ENCODE data around the gene GSK3B.

The GSK3B gene

GRCh38 chr3:119858957-119859356 is 235.3 kb downstream of the GSK3B start:
- no peak for TF ChIP-seq CTCF (IDR thresholded peaks at IDR 0.05; ENCODE audit: low read depth, low read length)
- Histone ChIP-seq H3K4me1 (no peaks in the 10 kb centered on the region), H3K36me3 (peaks cover 34% of the 10 kb centered on the region), H3K27me3 (no peaks in the 10 kb centered on the region), H3K9me3 (no peaks in the 10 kb centered on the region; the same call in none of the 2 replicates), H3K4me3 (ENCODE audit: low read depth, low read length) (no peak overlapping the region)
- no peak for DNase-seq

GRCh38 chr3:119856695-119857094 is 237.6 kb downstream of the GSK3B start:
- H3K9me3 ChIP-seq, result no peaks in the 10 kb centered on the region; the same call in none of the 2 replicates
- H3K36me3 ChIP-seq, result peaks cover 22% of the 10 kb centered on the region
- no peak overlapping the region for H3K4me3 ChIP-seq (ENCODE audit: low read depth, low read length)
- TF ChIP-seq CTCF (IDR thresholded peaks at IDR 0.05; ENCODE audit: low read depth, low read length), result no peak
- DNase-seq, result no peak
- no peaks in the 10 kb centered on the region for H3K4me1 ChIP-seq
- H3K27me3 ChIP-seq, result no peaks in the 10 kb centered on the region

- Histone ChIP-seq H3K4me1 (no peaks in the 10 kb centered on the region), H3K36me3 (no peaks in the 10 kb centered on the region), H3K27me3 (no peaks in the 10 kb centered on the region), H3K4me3 (ENCODE audit: low read depth, low read length) (no peak overlapping the region), H3K9me3 (no peaks in the 10 kb centered on the region)
- TF ChIP-seq CTCF (IDR thresholded peaks at IDR 0.05; ENCODE audit: low read depth, low read length), result no peak
- DNase-seq, result no peak
Observed at GRCh38 chr3:119849126-119849525, 245.1 kb downstream of the GSK3B start.

- Histone ChIP-seq H3K4me3 (ENCODE audit: low read depth, low read length) (no peak overlapping the region), H3K4me1 (no peaks in the 10 kb centered on the region), H3K27me3 (no peaks in the 10 kb centered on the region), H3K9me3 (no peaks in the 10 kb centered on the region), H3K36me3 (no peaks in the 10 kb centered on the region; the same call in 1 of the 2 replicates)
- no peak for TF ChIP-seq CTCF (IDR thresholded peaks at IDR 0.05; ENCODE audit: low read depth, low read length)
- DNase-seq, result no peak
Observed at GRCh38 chr3:119841808-119842471, 252.3 kb downstream of the GSK3B start.

GRCh38 chr3:119835556-119835955 is 258.7 kb downstream of the GSK3B start:
- no peak for DNase-seq
- Histone ChIP-seq H3K36me3 (no peaks in the 10 kb centered on the region), H3K4me1 (no peaks in the 10 kb centered on the region), H3K27me3 (no peaks in the 10 kb centered on the region), H3K9me3 (no peaks in the 10 kb centered on the region), H3K4me3 (ENCODE audit: low read depth, low read length) (no peak overlapping the region)
- no peak for TF ChIP-seq CTCF (IDR thresholded peaks at IDR 0.05; ENCODE audit: low read depth, low read length)

- Histone ChIP-seq H3K4me1 (no peaks in the 10 kb centered on the region), H3K36me3 (no peaks in the 10 kb centered on the region), H3K9me3 (no peaks in the 10 kb centered on the region), H3K27me3 (no peaks in the 10 kb centered on the region), H3K4me3 (ENCODE audit: low read depth, low read length) (no peak overlapping the region)
- DNase-seq, result no peak
- TF ChIP-seq CTCF (IDR thresholded peaks at IDR 0.05; ENCODE audit: low read depth, low read length), result no peak
Observed at GRCh38 chr3:119834754-119835370, 259.4 kb downstream of the GSK3B start.

Data from BE2C (cell line).